Kidney (tissue), 14 donors: ENCODE data around the gene IGFBP1. TPM values are rescaled to one million over a fixed set of nuclear protein-coding genes. Genes with fewer than 3 reads are reported as not detected.
A peak's percentile ranks its signal among the peaks of the same experiment; 100 is the strongest.

Experiments used
- DNase-seq, 5 donors: peaks; one replicate each; pipeline ENCODE4 v3.0.0-alpha.2; 2013 to 2020
- FAIRE-seq: peaks from 2 replicates; lab custom pipeline; 2012; peaks lifted over from hg19 to GRCh38; lab: Jason Lieb, UNC
- H3K27ac ChIP-seq, 2 donors: one replicate each; pipeline ENCODE4 v1.7.0; 2013; ENCODE audit warnings: low read depth in 2 of 2, low read length in 2 of 2, inconsistent platforms in 1 of 2
- H3K27me3 ChIP-seq: one replicate; pipeline ENCODE4 v1.7.1; 2013; ENCODE audit warnings: low read length, inconsistent platforms; ENCODE audit not compliant: control insufficient read depth, insufficient read depth
- H3K36me3 ChIP-seq, 3 donors: one replicate each; pipeline versions ENCODE4 v1.7.0 to v1.7.1; 2013; ENCODE audit warnings: low read length in 3 of 3, control low read depth in 1 of 3, inconsistent platforms in 1 of 3; ENCODE audit not compliant: insufficient read depth in 3 of 3, control insufficient read depth in 2 of 3
- H3K4me1 ChIP-seq, 3 donors: one replicate each; pipeline versions ENCODE4 v1.7.0 to v1.7.1; 2013; ENCODE audit warnings: low read length in 3 of 3, inconsistent platforms in 1 of 3, low read depth in 1 of 3; ENCODE audit not compliant: control insufficient read depth in 2 of 3, insufficient read depth in 2 of 3
- H3K4me3 ChIP-seq, 3 donors: one replicate each; pipeline versions ENCODE4 v1.7.0 to v1.8.1; 2013; ENCODE audit warnings: low read length in 3 of 3, control low read depth in 1 of 3, inconsistent platforms in 1 of 3
- H3K9ac ChIP-seq, 3 donors: one replicate each; pipeline versions ENCODE4 v1.7.0 to v1.7.1; 2013; ENCODE audit warnings: low read length in 3 of 3, control low read depth in 1 of 3, inconsistent platforms in 1 of 3
- H3K9me3 ChIP-seq, 3 donors: one replicate each; pipeline versions ENCODE4 v1.7.0 to v1.7.1; 2013; ENCODE audit warnings: low read length in 3 of 3, control low read depth in 1 of 3, inconsistent platforms in 1 of 3; ENCODE audit not compliant: control insufficient read depth in 2 of 3, insufficient read depth in 1 of 3
- intact Hi-C: fragments of 100-400 bp; cut with DNase I; formaldehyde crosslinking; loops from one replicate; pipeline ENCODE4 v1.11.1; 2022
- polyA plus RNA-seq: library from polyadenylated mRNA; stranded (reverse); fragments of 350-450 nt; fragmentation: Illumina TruSeq; extraction: RNeasy Lipid Tissue Mini Kit (QIAGEN cat#74804); gene quantifications from one replicate; pipeline ENCODE4 v1.2.3, GENCODE V29; 2014; ENCODE audit warnings: low read depth, low replicate concordance; ENCODE audit not compliant: insufficient read depth
- total RNA-seq: library from RNA; stranded (reverse); fragmentation: NEBNext Ultra II Directional; extraction: Animal tissue kit (Norgen Biotek cat#: 25700); gene quantifications from one replicate; pipeline ENCODE4 v1.2.1, GENCODE V29; 2021
- TF ChIP-seq, protein P1 (sequence below): IDR thresholded peaks from 3 replicates; pipeline ENCODE4 v1.5.1; 2012; ENCODE audit warnings: mild to moderate bottlenecking, moderate library complexity, borderline replicate concordance; ENCODE audit not compliant: insufficient read depth; ENCODE audit errors: extremely low read depth
- donor health status: control.
- donor health status: control.
- donor health status: control.
- donor health status: control.
- donor health status: control.
- donor health status: DM: yes; HTN: yes; CAD: no.
- donor health status: Normal renal cell carcinoma (clear cell type).

Gene IGFBP1
- total and polyA plus RNA-seq, 2 donors from 2014 or later = 0.65 TPM; not detected in 1

DNA sequence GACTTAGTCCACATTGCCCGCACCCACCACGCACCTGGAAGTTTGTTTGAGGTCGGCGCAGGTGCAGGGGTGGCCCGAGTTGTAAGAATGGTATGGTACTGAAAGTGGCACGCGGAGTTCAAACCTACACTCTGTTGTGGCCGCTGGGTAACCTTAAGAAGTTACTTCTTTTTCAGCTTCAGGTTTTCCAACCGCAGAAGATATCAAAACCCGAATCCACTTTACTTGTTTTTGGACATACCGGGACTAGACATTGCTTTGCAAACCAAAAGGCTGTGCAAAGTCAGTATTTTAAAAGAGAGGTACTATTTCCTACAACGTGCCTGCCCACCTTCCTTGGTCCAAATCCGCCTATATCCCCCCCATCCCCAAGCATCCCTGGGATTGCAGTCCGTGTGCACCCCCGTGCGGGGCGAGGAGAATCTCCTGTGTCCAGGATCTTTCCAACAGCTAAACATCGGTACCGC lies 31.7 kb downstream of the IGFBP1 start:
- intact Hi-C loops = loop anchor here (5.0 to 10.0 kb wide), 3 partner anchors 432 to 1255 kb away; no protein-coding TSS in a partner anchor
- H3K27ac ChIP-seq = no peak overlapping the region
- FAIRE-seq (no peak), DNase-seq (peak in 2 of 5 donors; percentile 23 to 25)
- H3K9me3 ChIP-seq = no peaks in the 10 kb centered on the region
- H3K9ac ChIP-seq = peak overlapping the region in 2 of 3 donors; percentile 31 to 34
- H3K27me3 ChIP-seq = peaks cover 7% of the 10 kb centered on the region
- H3K4me1 ChIP-seq = peaks cover 7 to 23% (median 7%) of the 10 kb centered on the region in 3 donors
- peaks cover 0 to 13% (median 7%) of the 10 kb centered on the region in 3 donors for H3K36me3 ChIP-seq
- H3K4me3 ChIP-seq = peak overlapping the region; percentile 27 to 68 (median 64)
- TF ChIP-seq, protein P1, sequence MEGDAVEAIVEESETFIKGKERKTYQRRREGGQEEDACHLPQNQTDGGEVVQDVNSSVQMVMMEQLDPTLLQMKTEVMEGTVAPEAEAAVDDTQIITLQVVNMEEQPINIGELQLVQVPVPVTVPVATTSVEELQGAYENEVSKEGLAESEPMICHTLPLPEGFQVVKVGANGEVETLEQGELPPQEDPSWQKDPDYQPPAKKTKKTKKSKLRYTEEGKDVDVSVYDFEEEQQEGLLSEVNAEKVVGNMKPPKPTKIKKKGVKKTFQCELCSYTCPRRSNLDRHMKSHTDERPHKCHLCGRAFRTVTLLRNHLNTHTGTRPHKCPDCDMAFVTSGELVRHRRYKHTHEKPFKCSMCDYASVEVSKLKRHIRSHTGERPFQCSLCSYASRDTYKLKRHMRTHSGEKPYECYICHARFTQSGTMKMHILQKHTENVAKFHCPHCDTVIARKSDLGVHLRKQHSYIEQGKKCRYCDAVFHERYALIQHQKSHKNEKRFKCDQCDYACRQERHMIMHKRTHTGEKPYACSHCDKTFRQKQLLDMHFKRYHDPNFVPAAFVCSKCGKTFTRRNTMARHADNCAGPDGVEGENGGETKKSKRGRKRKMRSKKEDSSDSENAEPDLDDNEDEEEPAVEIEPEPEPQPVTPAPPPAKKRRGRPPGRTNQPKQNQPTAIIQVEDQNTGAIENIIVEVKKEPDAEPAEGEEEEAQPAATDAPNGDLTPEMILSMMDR = no peak

- H3K27ac ChIP-seq = peak within 1 kb of the TSS in 1 of 2 donors; percentile 67
- TF ChIP-seq, protein P1 = no peak
- peak within 1 kb of the TSS; percentile 27 to 68 (median 64) for H3K4me3 ChIP-seq
- intact Hi-C loops = loop anchor here (5.0 to 10.0 kb wide), 2 partner anchors 432 to 1174 kb away; no protein-coding TSS in a partner anchor
- FAIRE-seq (no peak), DNase-seq (peak; percentile 75 to 84 (median 81))
- H3K27me3 ChIP-seq = peaks cover 7% of the 10 kb centered on the region
- H3K36me3 ChIP-seq = peaks cover 0 to 11% (median 3%) of the 10 kb centered on the region in 3 donors
- no peaks in the 10 kb centered on the region for H3K9me3 ChIP-seq
- peak within 1 kb of the TSS in 2 of 3 donors; percentile 31 to 34 for H3K9ac ChIP-seq
- H3K4me1 ChIP-seq = peaks cover 7 to 23% (median 7%) of the 10 kb centered on the region in 3 donors
These were observed 32.5 kb downstream of the IGFBP1 start, which contains the start of gene IGFBP3 for GRCh38 chr7:45920502-45921380. Gene IGFBP3 (minus strand): TSS chr7:45921272. CDS start chr7:45921140, 132 bp downstream.

DNA sequence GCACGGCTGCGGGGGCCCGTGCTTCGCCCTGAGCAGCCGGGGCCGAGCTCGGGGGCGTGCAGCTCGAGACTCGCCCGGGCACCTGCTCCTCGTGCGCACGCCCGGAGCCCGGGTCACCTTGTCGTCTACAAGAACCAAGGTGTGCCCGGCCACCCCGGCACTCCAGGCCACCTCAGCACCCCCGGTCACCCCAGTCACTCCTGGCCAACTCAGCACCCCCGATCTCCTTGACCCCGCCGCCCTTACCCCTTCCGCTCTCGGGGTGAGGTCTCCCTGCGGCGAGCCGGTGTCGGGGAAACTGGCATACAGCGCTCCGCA lies 33.1 kb downstream of the IGFBP1 start:
- peak overlapping the region in 1 of 2 donors; percentile 67 for H3K27ac ChIP-seq
- peaks cover 0 to 5% (median 0%) of the 10 kb centered on the region in 3 donors for H3K36me3 ChIP-seq
- H3K4me1 ChIP-seq = peaks cover 7 to 23% (median 7%) of the 10 kb centered on the region in 3 donors
- peaks cover 7% of the 10 kb centered on the region for H3K27me3 ChIP-seq
- intact Hi-C loops = loop anchor here (5.0 to 10.0 kb wide), 2 partner anchors 431 to 1173 kb away; no protein-coding TSS in a partner anchor
- FAIRE-seq = no peak
- TF ChIP-seq, protein P1 = no peak
- DNase-seq = peak in 2 of 5 donors; percentile 71 to 79
- no peak overlapping the region for H3K9ac ChIP-seq
- H3K4me3 ChIP-seq = peak overlapping the region in 2 of 3 donors; percentile 52 to 64
- H3K9me3 ChIP-seq = no peaks in the 10 kb centered on the region
